ENCODE results near the gene CCDC152. TPM values are rescaled to one million over a fixed set of nuclear protein-coding genes. Genes with fewer than 3 reads are reported as not detected.

CCDC152 gene
- polyA plus RNA-seq, 3 donors, result 0.09 to 0.18 (median 0.09) TPM

DNA sequence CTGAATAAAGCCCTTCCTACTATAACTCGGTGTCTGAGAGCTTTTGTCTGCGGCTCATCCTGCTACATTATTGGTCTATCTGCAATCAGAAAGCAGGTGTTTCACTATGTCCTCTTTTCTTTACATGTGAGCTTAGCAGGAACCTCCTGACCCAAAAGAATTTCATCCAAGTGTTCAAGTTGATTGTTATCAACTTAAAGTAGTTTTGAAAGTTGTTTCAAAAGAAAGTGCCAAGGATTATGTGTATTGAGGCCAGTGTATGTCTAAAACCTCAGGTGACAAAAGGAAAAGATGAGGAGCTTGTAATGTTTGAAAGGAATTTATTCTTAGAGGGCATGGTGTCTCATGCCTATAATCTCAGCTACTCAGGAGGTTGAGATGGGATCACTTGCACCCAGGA, 63.1 kb downstream of the CCDC152 start:
- H3K27me3 ChIP-seq (ENCODE audit: control insufficient read depth in 2 of 2, insufficient read depth in 2 of 2, low read length in 2 of 2), result no peaks in the 10 kb centered on the region
- Mint-ChIP-seq H3K27me3 (ENCODE audit: low read depth in 3 of 3) (peaks cover 0 to 2% (median 0%) of the 10 kb centered on the region in 3 donors), H3K4me3 (no peak overlapping the region), H3K36me3 (no peaks in the 10 kb centered on the region), H3K4me1 (no peaks in the 10 kb centered on the region), H3K27ac (no peak overlapping the region), H3K9me3 (peaks cover 0 to 7% (median 3%) of the 10 kb centered on the region in 7 donors)
- H3K9me3 ChIP-seq (replicated peaks in 1 of 2; ENCODE audit: control insufficient read depth in 1 of 2, insufficient read depth in 1 of 2, low read length in 2 of 2), result no peaks in the 10 kb centered on the region
- intact Hi-C loops (cut with micrococcal nuclease), result no loop called here
- no peak overlapping the region for H3K4me2 ChIP-seq (replicated peaks; ENCODE audit: extremely low read depth, low read length, poor library complexity, severe bottlenecking)
- H3K4me3 ChIP-seq (replicated peaks in 1 of 3; ENCODE audit: low read depth in 2 of 3, low read length in 3 of 3), result no peak overlapping the region
- H3K9ac ChIP-seq (ENCODE audit: insufficient read depth, low read length, poor library complexity, severe bottlenecking), result no peak overlapping the region
- no peaks in the 10 kb centered on the region for H4K20me1 ChIP-seq (ENCODE audit: insufficient read depth, low read length)
- 64% methylated on average over 2 of the region's 2 CpGs for WGBS (ENCODE audit: insufficient coverage)
- no peaks in the 10 kb centered on the region for H3K4me1 ChIP-seq (ENCODE audit: control insufficient read depth in 1 of 2, insufficient read depth in 2 of 2, low read length in 2 of 2)
- no peak for TF ChIP-seq CTCF (IDR thresholded peaks at IDR 0.05)
- no peak for DNase-seq
- no peaks in the 10 kb centered on the region for H3K79me2 ChIP-seq (ENCODE audit: insufficient read depth, low read length)
- no peak overlapping the region for H2AFZ ChIP-seq (ENCODE audit: insufficient read depth, low read depth, low read length, poor library complexity, severe bottlenecking)
- H3K27ac ChIP-seq (ENCODE audit: low read depth in 1 of 2, low read length in 2 of 2), result no peak overlapping the region
- no peaks in the 10 kb centered on the region for H3K36me3 ChIP-seq (replicated peaks in 1 of 2; ENCODE audit: control insufficient read depth in 1 of 2, insufficient read depth in 2 of 2, low read length in 2 of 2)

DNA sequence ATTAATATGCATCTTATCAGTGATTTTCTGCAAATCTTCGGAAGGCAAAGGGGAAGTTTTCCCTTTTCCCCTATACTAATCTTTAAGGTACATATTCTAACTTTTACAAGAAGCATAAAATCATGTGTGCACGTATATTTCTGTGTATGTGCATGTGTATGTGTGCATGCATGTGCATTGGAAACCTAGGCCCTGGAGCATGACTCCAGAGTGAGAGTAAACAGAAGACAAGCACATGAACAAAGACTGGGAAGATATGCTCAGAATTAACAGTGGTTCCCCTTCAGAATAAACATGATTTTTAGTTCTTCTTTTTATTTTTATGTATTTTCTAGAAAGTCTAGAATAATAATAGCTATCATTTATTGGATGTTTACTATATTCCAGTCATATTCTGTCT, 65.9 kb downstream of the CCDC152 start:
- intact Hi-C loops (cut with micrococcal nuclease), result no loop called here
- peaks cover 0 to 7% (median 3%) of the 10 kb centered on the region in 7 donors for H3K9me3 Mint-ChIP-seq
- Histone ChIP-seq H3K9me3 (replicated peaks in 1 of 2; ENCODE audit: control insufficient read depth in 1 of 2, insufficient read depth in 1 of 2, low read length in 2 of 2) (no peaks in the 10 kb centered on the region), H3K27ac (ENCODE audit: low read depth in 1 of 2, low read length in 2 of 2) (no peak overlapping the region), H3K4me2 (replicated peaks; ENCODE audit: extremely low read depth, low read length, poor library complexity, severe bottlenecking) (no peak overlapping the region), H3K79me2 (ENCODE audit: insufficient read depth, low read length) (no peaks in the 10 kb centered on the region), H3K9ac (ENCODE audit: insufficient read depth, low read length, poor library complexity, severe bottlenecking) (no peak overlapping the region), H3K4me1 (ENCODE audit: control insufficient read depth in 1 of 2, insufficient read depth in 2 of 2, low read length in 2 of 2) (no peaks in the 10 kb centered on the region), H2AFZ (ENCODE audit: insufficient read depth, low read depth, low read length, poor library complexity, severe bottlenecking) (no peak overlapping the region), H3K4me3 (replicated peaks in 1 of 3; ENCODE audit: low read depth in 2 of 3, low read length in 3 of 3) (no peak overlapping the region), H4K20me1 (ENCODE audit: insufficient read depth, low read length) (no peaks in the 10 kb centered on the region), H3K27me3 (ENCODE audit: control insufficient read depth in 2 of 2, insufficient read depth in 2 of 2, low read length in 2 of 2) (no peaks in the 10 kb centered on the region), H3K36me3 (replicated peaks in 1 of 2; ENCODE audit: control insufficient read depth in 1 of 2, insufficient read depth in 2 of 2, low read length in 2 of 2) (no peaks in the 10 kb centered on the region)
- no peaks in the 10 kb centered on the region for H3K36me3 Mint-ChIP-seq
- H3K27ac Mint-ChIP-seq, result no peak overlapping the region
- H3K27me3 Mint-ChIP-seq (ENCODE audit: low read depth in 3 of 3), result peaks cover 0 to 2% (median 0%) of the 10 kb centered on the region in 3 donors
- H3K4me1 Mint-ChIP-seq, result no peaks in the 10 kb centered on the region
- H3K4me3 Mint-ChIP-seq, result no peak overlapping the region
- no CpG with 5 or more reads among the region's 2 CpGs for WGBS (ENCODE audit: insufficient coverage)
- no peak for TF ChIP-seq CTCF (IDR thresholded peaks at IDR 0.05)
- no peak for DNase-seq

Measured in CD14-positive monocyte (primary cell).